DND-41 (cell line): ENCODE results near the gene ATXN1.

Experiments used
- ATAC-seq: fragments of 200-7000 bp; cut with Tn5 transposase; 3 replicates; pipeline ENCODE4 v1.9.1; 2021; ENCODE audit warnings: low read depth; ENCODE audit not compliant: insufficient read depth
- DNase-seq: peaks from one replicate; pipeline ENCODE4 v3.0.0-alpha.2; 2020
- H2AFZ ChIP-seq: 2 replicates; pipeline ENCODE4 v1.6.0; 2012; ENCODE audit warnings: low read depth, low read length
- H3K27ac ChIP-seq: 2 replicates; pipeline ENCODE4 v1.5.1; 2012; ENCODE audit warnings: low read length, inconsistent platforms
- H3K27me3 ChIP-seq: fragments of 200-600 bp; sonication (generic); 2 replicates; pipeline ENCODE4 v1.6.0; 2012; ENCODE audit warnings: low read length, mild to moderate bottlenecking, inconsistent platforms; ENCODE audit not compliant: insufficient read depth, poor library complexity
- H3K36me3 ChIP-seq: 2 replicates; pipeline ENCODE4 v1.5.1; 2012; ENCODE audit warnings: low read length, inconsistent platforms; ENCODE audit not compliant: insufficient read depth
- H3K4me1 ChIP-seq: 2 replicates; pipeline ENCODE4 v1.5.1; 2012; ENCODE audit warnings: mild to moderate bottlenecking, low read length; ENCODE audit not compliant: insufficient read depth
- H3K4me2 ChIP-seq: 2 replicates; pipeline ENCODE4 v1.6.0; 2012; ENCODE audit warnings: mild to moderate bottlenecking, moderate library complexity, low read length, inconsistent platforms; ENCODE audit not compliant: insufficient read depth
- H3K4me3 ChIP-seq, 2 experiments: fragments of 200-600 bp in 1 of 2; shearing (Covaris generic) in 1 of 2; 2 replicates each; pipeline ENCODE4 v1.5.1; 2012 to 2016; ENCODE audit warnings: inconsistent platforms in 2 of 2, low read length in 2 of 2, mild to moderate bottlenecking in 2 of 2, low read depth in 1 of 2, moderate library complexity in 1 of 2
- H3K79me2 ChIP-seq: 2 replicates; pipeline ENCODE4 v1.6.0; 2012; ENCODE audit warnings: low read length, inconsistent platforms; ENCODE audit not compliant: insufficient read depth
- H3K9ac ChIP-seq: 2 replicates; pipeline ENCODE4 v1.6.0; 2012; ENCODE audit warnings: low read depth, mild to moderate bottlenecking, inconsistent platforms, low read length, moderate library complexity
- H3K9me3 ChIP-seq: 2 replicates; pipeline ENCODE4 v1.5.1; 2012; ENCODE audit warnings: low read length, moderate library complexity, mild to moderate bottlenecking, inconsistent platforms; ENCODE audit not compliant: insufficient read depth, severe bottlenecking
- H4K20me1 ChIP-seq: 2 replicates; pipeline ENCODE4 v1.6.0; 2012; ENCODE audit warnings: low read length; ENCODE audit not compliant: insufficient read depth
- EZH2 ChIP-seq: IDR thresholded peaks from 3 replicates; pipeline ENCODE4 v1.6.1; 2012; ENCODE audit warnings: borderline replicate concordance, low read depth, mild to moderate bottlenecking, moderate library complexity, low read length, inconsistent platforms; ENCODE audit not compliant: severe bottlenecking
- TF ChIP-seq, protein P1 (sequence below): IDR thresholded peaks from 2 replicates; pipeline ENCODE4 v1.5.1; 2012; ENCODE audit warnings: borderline replicate concordance, low read length, moderate library complexity, mild to moderate bottlenecking; ENCODE audit not compliant: poor library complexity, severe bottlenecking; ENCODE audit errors: extremely low read depth

The ATXN1 gene

DNA sequence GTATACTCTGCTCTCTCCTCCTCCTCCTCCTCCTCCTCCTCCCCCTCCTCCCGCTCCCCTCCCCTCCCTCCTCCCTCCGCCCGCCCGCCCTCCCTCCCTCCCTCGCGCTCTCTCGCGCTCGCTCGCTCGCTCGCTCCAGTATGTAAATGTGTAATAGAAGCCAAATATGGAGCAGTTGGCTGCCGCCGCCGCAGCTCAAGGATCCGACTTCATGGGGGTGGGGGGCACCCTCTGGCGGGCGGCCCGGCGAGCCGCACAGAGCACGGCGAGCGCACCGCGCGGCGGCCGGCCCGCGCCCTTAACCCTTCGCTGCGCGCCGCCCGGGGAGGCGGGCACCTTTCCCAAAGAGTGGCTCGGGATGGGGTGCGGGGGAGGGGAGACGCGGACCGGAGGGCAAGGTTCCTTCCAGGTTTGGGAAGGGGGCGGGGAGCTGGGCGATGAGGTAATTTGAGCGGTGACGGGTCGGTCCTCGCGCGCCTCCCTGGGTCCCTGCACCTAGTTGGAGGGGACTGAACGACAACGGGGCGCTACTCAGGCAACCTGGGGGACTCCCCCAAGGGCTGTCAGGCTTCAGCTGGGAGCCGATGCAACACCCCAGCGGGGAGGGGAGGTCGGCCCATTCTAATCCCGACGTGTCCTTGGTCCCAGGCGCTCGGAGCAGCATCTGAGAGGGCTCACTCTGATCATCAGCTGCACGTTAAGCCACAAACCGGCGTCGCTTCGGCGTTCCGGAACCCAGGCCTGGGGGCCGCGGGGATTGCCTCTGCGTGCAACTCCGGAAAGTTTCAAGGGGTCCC lies 409 bp upstream of the ATXN1 start:
- Histone ChIP-seq H2AFZ (peak overlapping the region; percentile 66), H3K4me3 (peak overlapping the region; percentile 20 to 64; a peak in 3 of 4 replicates), H3K9ac (peak overlapping the region; percentile 65), H3K27ac (no peak overlapping the region), H3K27me3 (peaks cover 50% of the 10 kb centered on the region), H3K9me3 (no peaks in the 10 kb centered on the region), H3K36me3 (no peaks in the 10 kb centered on the region), H3K4me2 (peak overlapping the region; percentile 80), H3K79me2 (no peaks in the 10 kb centered on the region), H3K4me1 (peaks cover 30% of the 10 kb centered on the region), H4K20me1 (peaks cover 5% of the 10 kb centered on the region; the same call in 1 of the 2 replicates)
- DNase-seq (peak; percentile 76), ATAC-seq (peak; percentile 78)
- peak; percentile 86 for TF ChIP-seq EZH2
- TF ChIP-seq, protein P1, sequence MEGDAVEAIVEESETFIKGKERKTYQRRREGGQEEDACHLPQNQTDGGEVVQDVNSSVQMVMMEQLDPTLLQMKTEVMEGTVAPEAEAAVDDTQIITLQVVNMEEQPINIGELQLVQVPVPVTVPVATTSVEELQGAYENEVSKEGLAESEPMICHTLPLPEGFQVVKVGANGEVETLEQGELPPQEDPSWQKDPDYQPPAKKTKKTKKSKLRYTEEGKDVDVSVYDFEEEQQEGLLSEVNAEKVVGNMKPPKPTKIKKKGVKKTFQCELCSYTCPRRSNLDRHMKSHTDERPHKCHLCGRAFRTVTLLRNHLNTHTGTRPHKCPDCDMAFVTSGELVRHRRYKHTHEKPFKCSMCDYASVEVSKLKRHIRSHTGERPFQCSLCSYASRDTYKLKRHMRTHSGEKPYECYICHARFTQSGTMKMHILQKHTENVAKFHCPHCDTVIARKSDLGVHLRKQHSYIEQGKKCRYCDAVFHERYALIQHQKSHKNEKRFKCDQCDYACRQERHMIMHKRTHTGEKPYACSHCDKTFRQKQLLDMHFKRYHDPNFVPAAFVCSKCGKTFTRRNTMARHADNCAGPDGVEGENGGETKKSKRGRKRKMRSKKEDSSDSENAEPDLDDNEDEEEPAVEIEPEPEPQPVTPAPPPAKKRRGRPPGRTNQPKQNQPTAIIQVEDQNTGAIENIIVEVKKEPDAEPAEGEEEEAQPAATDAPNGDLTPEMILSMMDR, result peak; percentile 49

- no peaks in the 10 kb centered on the region for H3K36me3 ChIP-seq
- TF ChIP-seq, protein P1, result no peak
- TF ChIP-seq EZH2, result peak; percentile 98
- H3K4me2 ChIP-seq, result peak overlapping the region; percentile 80
- peak overlapping the region; percentile 65 for H3K9ac ChIP-seq
- peaks cover 30% of the 10 kb centered on the region for H3K4me1 ChIP-seq
- peak overlapping the region; percentile 67 for H2AFZ ChIP-seq
- ATAC-seq (peak; percentile 59), DNase-seq (peak; percentile 56)
- no peaks in the 10 kb centered on the region for H3K79me2 ChIP-seq
- H3K9me3 ChIP-seq, result no peaks in the 10 kb centered on the region
- H3K4me3 ChIP-seq, result peak overlapping the region; percentile 40 to 64; a peak in 3 of 4 replicates
- H4K20me1 ChIP-seq, result peaks cover 5% of the 10 kb centered on the region; the same call in 1 of the 2 replicates
- H3K27me3 ChIP-seq, result peaks cover 52% of the 10 kb centered on the region
- peak overlapping the region; percentile 32 for H3K27ac ChIP-seq
These were observed 1.4 kb downstream of the ATXN1 start for GRCh38 chr6:16759646-16760515.

- Histone ChIP-seq H3K27me3 (peaks cover 52% of the 10 kb centered on the region), H3K79me2 (no peaks in the 10 kb centered on the region), H3K36me3 (no peaks in the 10 kb centered on the region), H3K4me1 (peaks cover 30% of the 10 kb centered on the region), H3K4me2 (peak overlapping the region; percentile 80), H3K9ac (peak overlapping the region; percentile 65), H4K20me1 (peaks cover 5% of the 10 kb centered on the region; the same call in 1 of the 2 replicates), H2AFZ (peak overlapping the region; percentile 67; the same call in 1 of the 2 replicates), H3K9me3 (no peaks in the 10 kb centered on the region), H3K4me3 (peak overlapping the region; percentile 40 to 64; a peak in 3 of 4 replicates), H3K27ac (no peak overlapping the region; the same call in 1 of the 2 replicates)
- TF ChIP-seq, protein P1, result no peak
- TF ChIP-seq EZH2, result no peak
- no peak for DNase-seq
- ATAC-seq, result no peak
These were observed 2.0 kb downstream of the ATXN1 start for GRCh38 chr6:16759181-16759645.
